CD14-positive monocyte (primary cell): ENCODE data around the gene SLC9A9. TPM values are rescaled to one million over a fixed set of nuclear protein-coding genes. Genes with fewer than 3 reads are reported as not detected.

Experiments used
- DNase-seq, 3 donors: peaks; one replicate each; pipeline ENCODE4 v3.0.0-alpha.2; 2011 to 2022
- H2AFZ ChIP-seq: 2 replicates; pipeline ENCODE4 v1.6.0; 2012; ENCODE audit warnings: mild to moderate bottlenecking, low read depth, low read length, inconsistent platforms; ENCODE audit not compliant: insufficient read depth, poor library complexity, severe bottlenecking
- H3K27ac ChIP-seq, 2 donors: 1 replicate in 1 of 2; 2 replicates in 1 of 2; pipeline ENCODE4 v1.5.1; 2012 to 2013; ENCODE audit warnings: low read length in 2 of 2, control low read depth in 1 of 2, inconsistent platforms in 1 of 2, low read depth in 1 of 2, mild to moderate bottlenecking in 1 of 2
- H3K27me3 ChIP-seq, 2 donors: one replicate each; pipeline versions ENCODE4 v1.6.0 to v1.6.1; 2011 to 2013; ENCODE audit warnings: low read length in 2 of 2; ENCODE audit not compliant: control insufficient read depth in 2 of 2, insufficient read depth in 2 of 2
- H3K36me3 ChIP-seq, 2 donors: replicated peaks in 1 of 2; 1 replicate in 1 of 2; 2 replicates in 1 of 2; pipeline versions ENCODE4 v1.5.1 to v1.6.1; 2012 to 2013; ENCODE audit warnings: low read length in 2 of 2, control low read depth in 1 of 2, inconsistent platforms in 1 of 2, mild to moderate bottlenecking in 1 of 2; ENCODE audit not compliant: insufficient read depth in 2 of 2, control insufficient read depth in 1 of 2
- H3K4me1 ChIP-seq, 2 donors: 1 replicate in 1 of 2; 2 replicates in 1 of 2; pipeline versions ENCODE4 v1.5.1 to v1.6.1; 2012 to 2013; ENCODE audit warnings: low read length in 2 of 2, control low read depth in 1 of 2, inconsistent platforms in 1 of 2, mild to moderate bottlenecking in 1 of 2, moderate library complexity in 1 of 2; ENCODE audit not compliant: insufficient read depth in 2 of 2, control insufficient read depth in 1 of 2
- H3K4me2 ChIP-seq: replicated peaks from 2 replicates; pipeline ENCODE3; 2012; ENCODE audit warnings: low read length, moderate library complexity, mild to moderate bottlenecking; ENCODE audit not compliant: poor library complexity, severe bottlenecking; ENCODE audit errors: extremely low read depth
- H3K4me3 ChIP-seq, 3 experiments: fragments of 200-600 bp in 1 of 3; sonication (generic) in 1 of 3; replicated peaks in 1 of 3; 1 replicate in 2 of 3; 2 replicates in 1 of 3; pipeline ENCODE4 v1.5.1; 2011 to 2013; ENCODE audit warnings: low read length in 3 of 3, mild to moderate bottlenecking in 3 of 3, control low read depth in 2 of 3, low read depth in 2 of 3, inconsistent platforms in 1 of 3, moderate library complexity in 1 of 3
- H3K79me2 ChIP-seq: 2 replicates; pipeline ENCODE4 v1.6.0; 2012; ENCODE audit warnings: mild to moderate bottlenecking, control low read depth, inconsistent platforms, low read length, moderate library complexity; ENCODE audit not compliant: insufficient read depth
- H3K9ac ChIP-seq: 2 replicates; pipeline ENCODE4 v1.6.0; 2017; ENCODE audit warnings: low read length, mild to moderate bottlenecking; ENCODE audit not compliant: insufficient read depth, poor library complexity, severe bottlenecking
- H3K9me3 ChIP-seq, 2 donors: replicated peaks in 1 of 2; 1 replicate in 1 of 2; 2 replicates in 1 of 2; pipeline versions ENCODE4 v1.5.1 to v1.6.1; 2012 to 2013; ENCODE audit warnings: low read length in 2 of 2, control low read depth in 1 of 2; ENCODE audit not compliant: control insufficient read depth in 1 of 2, insufficient read depth in 1 of 2
- H4K20me1 ChIP-seq: 2 replicates; pipeline ENCODE4 v1.6.0; 2012; ENCODE audit warnings: mild to moderate bottlenecking, low read length, control low read depth, moderate library complexity; ENCODE audit not compliant: insufficient read depth
- H3K27ac Mint-ChIP-seq, 7 donors: one replicate each; pipeline ENCODE4 v1.8.0; 2020; ENCODE audit warnings: mild to moderate bottlenecking in 7 of 7, mixed read lengths in 7 of 7, moderate library complexity in 6 of 7, inconsistent platforms in 2 of 7
- H3K27me3 Mint-ChIP-seq, 3 donors: one replicate each; pipeline ENCODE4 v1.8.0; 2021 to 2022; ENCODE audit warnings: low read depth in 3 of 3, mild to moderate bottlenecking in 3 of 3, mixed read lengths in 3 of 3, moderate library complexity in 3 of 3, inconsistent platforms in 1 of 3
- H3K36me3 Mint-ChIP-seq, 2 donors: one replicate each; pipeline ENCODE4 v1.8.0; 2020; ENCODE audit warnings: mixed read lengths in 2 of 2, inconsistent platforms in 1 of 2, mild to moderate bottlenecking in 1 of 2
- H3K4me1 Mint-ChIP-seq: one replicate; pipeline ENCODE4 v1.8.0; 2020; ENCODE audit warnings: mild to moderate bottlenecking, mixed read lengths
- H3K4me3 Mint-ChIP-seq, 2 donors: one replicate each; pipeline ENCODE4 v1.8.0; 2020; ENCODE audit warnings: mild to moderate bottlenecking in 2 of 2, mixed read lengths in 2 of 2, moderate library complexity in 1 of 2
- H3K9me3 Mint-ChIP-seq, 7 donors: one replicate each; pipeline ENCODE4 v1.8.0; 2020 to 2022; ENCODE audit warnings: mixed read lengths in 7 of 7, mild to moderate bottlenecking in 6 of 7, moderate library complexity in 6 of 7, inconsistent platforms in 2 of 7
- WGBS: methylation state at CpG from one replicate; pipeline ENCODE4 v1.1.5; 2013; ENCODE audit warnings: missing lambda C conversion rate; ENCODE audit not compliant: insufficient coverage; 5-methylcytosine and 5-hydroxymethylcytosine counted together
- intact Hi-C, 2 donors: fragments of 100-400 bp; cut with micrococcal nuclease; formaldehyde crosslinking; loops; one replicate each; pipeline versions ENCODE4 v1.15.0 to v1.15.1; 2023
- polyA plus RNA-seq, 3 donors: library from polyadenylated mRNA; depleted of rRNA in 1 of 3; unstranded in 2 of 3; stranded (reverse) in 1 of 3; fragments of 300-500 nt in 2 of 3; fragments of >200 nt in 1 of 3; fragmentation: Illumina TruSeq in 2 of 3; gene quantifications; 1 replicate in 2 of 3; 2 replicates in 1 of 3; pipeline ENCODE4 v1.2.3, GENCODE V29; 2012 to 2021
- TF ChIP-seq, protein P1 (sequence below): fragments of 200-600 bp; IDR thresholded peaks from one replicate; pipeline ENCODE4 v1.8.0; 2022; ENCODE audit warnings: antibody characterized with exemption, mild to moderate bottlenecking

SLC9A9 gene
- polyA plus RNA-seq, 3 donors, result 14.1 to 32.8 (median 27.0) TPM

- H2AFZ ChIP-seq, result no peak overlapping the region
- no peak overlapping the region for H3K4me2 ChIP-seq
- H3K9me3 Mint-ChIP-seq, result peaks cover 0 to 5% (median 2%) of the 10 kb centered on the region in 7 donors
- H3K79me2 ChIP-seq, result no peaks in the 10 kb centered on the region
- no peak overlapping the region for H3K4me3 ChIP-seq
- H3K36me3 ChIP-seq, result no peaks in the 10 kb centered on the region
- H3K27me3 Mint-ChIP-seq, result no peaks in the 10 kb centered on the region
- no peak overlapping the region for H3K27ac Mint-ChIP-seq
- no peaks in the 10 kb centered on the region for H3K27me3 ChIP-seq
- H3K4me3 Mint-ChIP-seq, result peak overlapping the region in 1 of 2 donors; percentile 22
- no peaks in the 10 kb centered on the region for H4K20me1 ChIP-seq
- TF ChIP-seq, protein P1, sequence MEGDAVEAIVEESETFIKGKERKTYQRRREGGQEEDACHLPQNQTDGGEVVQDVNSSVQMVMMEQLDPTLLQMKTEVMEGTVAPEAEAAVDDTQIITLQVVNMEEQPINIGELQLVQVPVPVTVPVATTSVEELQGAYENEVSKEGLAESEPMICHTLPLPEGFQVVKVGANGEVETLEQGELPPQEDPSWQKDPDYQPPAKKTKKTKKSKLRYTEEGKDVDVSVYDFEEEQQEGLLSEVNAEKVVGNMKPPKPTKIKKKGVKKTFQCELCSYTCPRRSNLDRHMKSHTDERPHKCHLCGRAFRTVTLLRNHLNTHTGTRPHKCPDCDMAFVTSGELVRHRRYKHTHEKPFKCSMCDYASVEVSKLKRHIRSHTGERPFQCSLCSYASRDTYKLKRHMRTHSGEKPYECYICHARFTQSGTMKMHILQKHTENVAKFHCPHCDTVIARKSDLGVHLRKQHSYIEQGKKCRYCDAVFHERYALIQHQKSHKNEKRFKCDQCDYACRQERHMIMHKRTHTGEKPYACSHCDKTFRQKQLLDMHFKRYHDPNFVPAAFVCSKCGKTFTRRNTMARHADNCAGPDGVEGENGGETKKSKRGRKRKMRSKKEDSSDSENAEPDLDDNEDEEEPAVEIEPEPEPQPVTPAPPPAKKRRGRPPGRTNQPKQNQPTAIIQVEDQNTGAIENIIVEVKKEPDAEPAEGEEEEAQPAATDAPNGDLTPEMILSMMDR, result no peak
- no peak for DNase-seq
- intact Hi-C loops, result no loop called here
- H3K9ac ChIP-seq, result no peak overlapping the region
- peaks cover 4 to 7% of the 10 kb centered on the region in 2 donors for H3K4me1 ChIP-seq
- no peaks in the 10 kb centered on the region for H3K9me3 ChIP-seq
- no peaks in the 10 kb centered on the region for H3K36me3 Mint-ChIP-seq
- no peak overlapping the region for H3K27ac ChIP-seq
- 93% methylated on average over 3 of the region's 8 CpGs for WGBS
- H3K4me1 Mint-ChIP-seq, result peaks cover 12% of the 10 kb centered on the region
These were observed 611.1 kb downstream of the SLC9A9 start for GRCh38 chr3:143237077-143237627.

- WGBS, result 92% methylated on average over 6 of the region's 11 CpGs
- Histone ChIP-seq H3K27ac (no peak overlapping the region), H2AFZ (peak overlapping the region; percentile 43), H3K9me3 (no peaks in the 10 kb centered on the region), H3K36me3 (no peaks in the 10 kb centered on the region), H3K4me1 (peaks cover 4 to 7% of the 10 kb centered on the region in 2 donors), H3K79me2 (no peaks in the 10 kb centered on the region), H3K4me2 (no peak overlapping the region), H3K27me3 (no peaks in the 10 kb centered on the region), H3K9ac (no peak overlapping the region), H4K20me1 (no peaks in the 10 kb centered on the region), H3K4me3 (no peak overlapping the region)
- H3K27me3 Mint-ChIP-seq, result no peaks in the 10 kb centered on the region
- peaks cover 12% of the 10 kb centered on the region for H3K4me1 Mint-ChIP-seq
- TF ChIP-seq, protein P1, result no peak
- H3K36me3 Mint-ChIP-seq, result no peaks in the 10 kb centered on the region
- peaks cover 0 to 5% (median 2%) of the 10 kb centered on the region in 7 donors for H3K9me3 Mint-ChIP-seq
- H3K27ac Mint-ChIP-seq, result peak overlapping the region in 1 of 7 donors; percentile 52
- DNase-seq, result peak; percentile 23 to 39 (median 30)
- no peak overlapping the region for H3K4me3 Mint-ChIP-seq
- intact Hi-C loops, result no loop called here
These were observed 611.9 kb downstream of the SLC9A9 start for GRCh38 chr3:143236226-143236964.
